ENCODE results near the gene SLC39A8.
"Not testable (repeated sequence)": the region's sequence is repeated elsewhere in the genome, so short reads cannot be mapped to it uniquely, and the experiment has no call there.

Gene SLC39A8

DNA sequence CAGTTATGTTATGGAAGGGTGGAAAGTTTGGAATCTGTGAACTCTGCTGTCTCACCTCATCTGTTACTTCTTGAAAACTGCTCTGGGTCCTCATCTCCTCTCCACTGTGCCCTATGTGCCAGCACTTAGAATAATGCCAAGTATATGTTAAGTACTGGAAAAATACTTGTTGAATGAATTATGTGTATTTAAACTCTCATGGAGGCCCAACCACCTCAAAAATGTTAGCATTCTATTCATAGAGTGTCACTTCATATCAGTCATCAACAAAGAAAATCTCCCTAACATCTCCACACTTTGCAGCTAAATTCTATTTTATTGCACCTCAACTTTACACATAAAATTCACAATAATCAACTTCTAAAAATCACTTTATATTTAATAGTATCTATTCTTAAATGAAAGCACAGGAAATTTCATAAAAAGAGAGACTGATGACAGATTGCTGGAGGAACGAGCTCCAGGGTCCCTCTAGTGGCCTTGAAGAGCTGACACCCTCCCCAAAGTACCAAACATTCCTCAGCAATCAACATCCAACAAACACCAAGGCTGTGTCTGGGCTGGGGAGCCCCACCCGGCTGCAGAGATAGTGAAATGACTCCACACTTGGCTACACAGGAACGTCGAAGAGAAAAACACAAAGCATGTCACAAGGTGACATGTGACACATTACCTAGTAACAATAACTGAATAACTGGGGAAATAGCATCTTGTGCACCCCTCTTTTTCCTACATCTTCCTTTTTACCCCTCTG, 45.8 kb downstream of the SLC39A8 start:
- DNase-seq (ENCODE audit: low read depth in 2 of 2), result peak; percentile 3 to 4

DNA sequence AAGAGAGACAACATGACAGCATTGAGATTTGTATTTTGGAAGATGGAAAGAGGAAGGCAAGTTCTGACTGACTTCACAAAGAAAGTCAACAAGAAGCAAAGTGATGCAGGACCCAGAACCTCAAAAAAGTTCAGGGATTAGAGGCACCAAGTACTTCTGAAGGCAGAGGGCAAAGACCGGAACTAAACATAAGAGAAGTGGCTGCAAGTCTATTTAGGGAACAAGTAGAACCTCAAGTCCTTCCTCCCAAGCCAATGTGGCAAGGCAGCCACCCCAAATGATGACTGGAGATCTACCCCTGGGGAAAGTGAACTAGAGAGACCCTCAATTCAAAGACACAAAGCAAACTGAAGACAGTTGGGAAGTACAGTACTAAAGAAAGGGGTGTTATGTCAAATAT, 46.6 kb downstream of the SLC39A8 start:
- no peak for DNase-seq (ENCODE audit: low read depth in 2 of 2)

DNA sequence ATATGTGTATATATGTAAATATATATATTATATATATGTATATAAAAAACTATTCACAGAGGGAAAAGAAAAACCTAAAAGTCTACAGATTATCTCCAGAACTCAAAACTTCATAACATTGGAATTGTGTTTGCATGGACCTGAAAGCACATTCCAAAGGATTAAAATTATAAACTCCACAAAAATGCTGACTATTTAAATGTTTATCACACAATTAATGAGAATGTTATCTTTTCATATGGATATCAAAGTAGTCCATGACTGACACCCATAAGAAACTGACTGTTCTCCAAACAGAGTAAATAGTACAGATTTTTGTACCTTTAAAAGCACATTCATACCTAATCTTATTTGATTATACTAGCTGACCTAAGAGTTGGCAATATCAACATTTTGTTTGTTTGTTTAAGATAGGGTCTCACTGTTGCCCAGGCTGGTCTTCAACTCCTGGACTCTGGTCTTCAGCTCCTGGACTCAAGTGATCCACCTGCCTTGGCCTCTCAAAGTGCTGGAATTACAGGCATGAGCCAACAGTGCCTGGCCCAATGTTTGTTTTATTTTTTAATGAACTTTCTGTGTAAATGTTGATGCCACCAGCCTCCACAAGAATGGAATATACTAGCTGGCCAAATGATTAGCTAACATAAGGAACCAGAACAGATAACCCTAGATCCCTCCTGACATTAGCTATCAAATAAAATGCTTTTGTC, 50.0 kb downstream of the SLC39A8 start:
- no peak for DNase-seq (ENCODE audit: low read depth in 2 of 2)

DNA sequence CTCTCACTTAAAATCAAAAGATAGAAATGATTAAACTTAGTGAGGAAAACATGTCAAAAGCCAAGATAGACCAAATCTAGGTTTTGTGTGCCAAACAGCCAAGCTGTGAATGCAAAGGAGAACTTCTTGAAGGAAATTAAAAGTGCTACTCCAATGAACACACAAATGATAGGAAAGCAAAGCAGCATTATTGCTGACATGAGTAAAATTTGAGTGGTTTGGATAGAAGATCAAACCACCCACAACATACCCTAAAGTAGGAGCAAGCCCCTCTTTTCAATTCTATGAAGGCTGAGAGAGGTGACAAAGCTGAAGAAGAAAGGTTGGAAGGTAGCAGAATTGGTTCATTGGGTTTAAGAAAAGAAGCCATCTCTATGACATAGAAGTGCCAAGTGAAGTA, 56.8 kb downstream of the SLC39A8 start:
- DNase-seq (ENCODE audit: low read depth in 2 of 2), result no peak

DNA sequence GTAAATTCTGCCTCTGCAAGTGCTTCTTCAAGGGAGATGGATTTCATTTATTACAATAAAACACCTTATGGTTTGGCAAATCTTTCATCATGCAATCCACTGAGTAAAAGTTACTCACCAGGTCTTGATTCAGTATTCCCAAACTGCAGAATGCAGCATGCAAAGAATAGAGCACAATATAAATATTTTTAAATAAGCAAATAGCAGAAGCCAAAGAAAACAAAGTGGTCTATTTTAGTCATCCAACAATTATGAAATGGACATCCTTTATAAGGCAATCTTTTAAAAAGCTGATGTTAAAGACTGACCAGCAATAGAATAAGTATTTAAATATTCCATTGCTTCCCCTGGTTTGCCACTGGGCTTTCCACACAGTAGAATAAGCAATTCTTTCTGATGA, 59.5 kb downstream of the SLC39A8 start:
- no peak for DNase-seq (ENCODE audit: low read depth in 2 of 2)

DNA sequence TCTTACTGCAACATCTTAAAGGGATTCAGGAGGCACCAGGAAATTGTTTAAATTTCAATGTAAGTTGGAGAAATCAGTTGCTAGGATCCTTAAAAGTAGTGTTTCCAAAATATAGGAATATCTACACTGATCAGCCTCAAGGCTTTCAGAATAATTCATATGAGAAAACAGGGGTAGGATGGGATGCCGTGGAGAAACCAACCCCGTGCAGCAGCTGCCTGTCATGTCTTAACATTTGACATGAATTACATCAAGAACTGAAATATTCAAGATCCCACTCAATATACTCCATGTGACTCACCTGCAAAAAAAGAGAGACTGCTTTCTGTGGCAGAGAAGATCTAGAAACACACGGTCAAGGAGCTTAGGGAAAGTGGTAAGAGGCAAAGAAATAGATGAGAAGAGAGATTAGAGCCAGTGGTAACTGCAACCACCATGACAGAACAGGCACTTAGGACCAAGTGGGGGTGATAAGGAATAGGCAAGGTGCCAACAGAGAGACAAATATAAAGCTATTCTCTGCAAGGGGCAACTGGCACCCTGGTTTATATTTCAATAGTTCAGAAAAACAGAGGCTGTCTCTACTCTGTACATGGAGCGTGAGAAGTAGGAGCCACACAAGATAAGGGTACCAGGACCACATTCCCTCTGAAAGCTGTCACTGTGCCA, 64.0 kb downstream of the SLC39A8 start:
- no peak for DNase-seq (ENCODE audit: low read depth in 2 of 2)

DNA sequence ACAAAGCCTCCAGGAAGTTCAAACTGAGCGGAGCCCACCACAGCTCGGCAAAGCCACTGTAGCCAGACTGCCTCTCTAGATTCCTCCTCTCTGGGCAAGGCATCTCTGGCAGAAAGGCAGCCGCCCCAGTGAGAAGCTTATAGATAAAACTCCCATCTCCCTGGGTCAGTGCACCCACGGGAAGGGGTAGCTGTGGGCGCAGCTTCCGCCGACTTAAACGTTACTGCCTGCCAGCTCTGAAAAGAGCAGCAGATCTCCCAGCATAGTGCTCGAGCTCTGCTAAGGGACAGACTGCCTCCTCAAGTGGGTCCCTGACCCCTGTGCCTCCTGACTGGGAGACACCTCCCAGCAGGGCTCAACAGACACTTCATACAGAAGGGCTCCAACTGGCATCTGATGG, 72.0 kb downstream of the SLC39A8 start:
- not testable (repeated sequence) for DNase-seq (ENCODE audit: low read depth in 2 of 2)

DNA sequence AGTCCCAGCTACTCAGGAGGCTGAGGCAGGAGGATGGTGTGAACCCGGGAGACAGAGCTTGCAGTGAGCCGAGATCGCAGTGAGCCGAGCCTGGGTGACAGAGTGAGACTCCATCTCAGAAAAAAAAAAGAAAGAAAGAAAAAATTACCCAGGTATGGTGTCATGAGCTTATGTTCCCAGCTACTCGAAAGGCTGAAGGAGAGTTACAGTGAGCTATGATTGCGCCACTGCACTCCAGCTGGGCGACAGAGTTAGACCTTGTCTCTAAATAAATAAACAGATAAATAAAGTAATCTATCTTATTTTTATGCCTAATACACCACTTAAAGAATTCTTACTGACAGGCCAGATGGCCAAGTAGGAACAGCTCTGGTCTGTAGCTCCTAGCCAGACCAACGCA, 73.0 kb downstream of the SLC39A8 start:
- no peak for DNase-seq (ENCODE audit: low read depth in 2 of 2)

DNA sequence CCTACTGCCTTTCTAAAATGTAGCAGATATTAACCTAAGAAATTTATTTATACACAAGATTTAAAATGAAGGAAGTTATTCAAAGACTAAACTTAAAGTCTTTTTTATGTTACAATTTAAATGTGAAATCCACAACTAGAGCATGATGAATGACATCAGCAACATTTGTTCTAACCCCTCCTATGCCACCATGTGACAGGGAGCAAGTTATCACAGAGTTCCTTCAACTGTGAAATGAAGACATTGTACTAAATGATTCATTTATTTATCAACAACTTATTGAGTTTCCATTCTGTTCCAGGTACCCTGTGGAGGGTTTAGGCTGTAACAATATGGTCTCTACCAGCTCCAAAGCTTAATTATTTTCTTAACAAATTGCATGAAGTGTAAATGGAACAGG, 76.9 kb downstream of the SLC39A8 start:
- DNase-seq (ENCODE audit: low read depth in 2 of 2), result no peak

DNA sequence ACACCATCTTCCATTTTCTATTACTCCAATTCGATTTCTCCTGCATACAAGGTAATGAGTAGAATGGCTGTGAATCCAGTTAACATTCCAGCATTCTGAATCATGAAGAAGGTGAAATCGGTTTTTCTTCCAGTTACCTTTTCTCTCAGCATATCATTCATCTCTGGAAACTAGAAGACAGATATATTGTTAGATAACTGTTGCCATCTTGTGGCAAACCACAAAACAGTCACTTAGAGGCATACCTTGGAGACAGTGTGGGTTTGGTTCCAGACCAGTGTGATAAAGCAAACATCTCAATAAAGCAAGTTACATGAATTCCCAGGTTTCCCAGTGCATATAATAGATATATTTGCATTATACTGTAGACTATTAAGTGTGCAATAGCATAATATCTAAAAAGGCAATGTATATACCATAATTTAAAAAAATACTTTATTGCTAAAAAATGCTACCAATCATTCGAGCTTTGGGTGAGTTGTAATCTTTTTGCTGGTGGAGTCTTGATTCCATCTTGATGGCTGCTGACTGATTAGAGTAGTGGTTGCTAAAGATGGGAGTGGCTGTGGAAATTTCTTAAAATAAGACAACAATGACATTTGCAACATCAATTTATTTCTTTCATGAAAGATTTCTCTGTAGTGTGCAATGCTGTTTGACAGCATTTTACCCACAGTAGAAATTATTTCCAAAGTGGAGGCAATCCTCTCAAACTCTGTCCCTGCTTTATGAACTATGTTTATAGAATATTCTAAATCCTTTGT, 82.1 kb downstream of the SLC39A8 start:
- DNase-seq (ENCODE audit: low read depth in 2 of 2), result peak; percentile 17 to 19

DNA sequence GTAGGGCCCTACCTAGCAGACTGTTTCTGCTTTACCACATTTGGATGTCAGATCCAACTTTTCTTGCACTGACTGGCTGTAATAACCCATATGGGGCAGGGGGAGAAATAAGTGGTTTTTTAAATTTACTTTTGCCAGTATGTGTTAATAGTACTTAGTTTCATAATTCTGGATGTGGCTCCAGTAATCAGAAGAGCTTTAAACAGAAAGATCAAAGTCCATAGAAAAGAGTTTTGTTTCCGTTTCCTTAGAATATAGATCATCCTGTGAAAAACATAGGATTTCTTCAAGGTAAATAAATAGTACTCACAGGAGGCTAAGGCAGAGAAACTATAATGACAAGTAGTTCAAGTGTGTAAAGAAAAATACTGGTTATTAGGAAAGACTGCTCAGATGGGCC, 85.6 kb downstream of the SLC39A8 start:
- no peak for DNase-seq (ENCODE audit: low read depth in 2 of 2)

DNA sequence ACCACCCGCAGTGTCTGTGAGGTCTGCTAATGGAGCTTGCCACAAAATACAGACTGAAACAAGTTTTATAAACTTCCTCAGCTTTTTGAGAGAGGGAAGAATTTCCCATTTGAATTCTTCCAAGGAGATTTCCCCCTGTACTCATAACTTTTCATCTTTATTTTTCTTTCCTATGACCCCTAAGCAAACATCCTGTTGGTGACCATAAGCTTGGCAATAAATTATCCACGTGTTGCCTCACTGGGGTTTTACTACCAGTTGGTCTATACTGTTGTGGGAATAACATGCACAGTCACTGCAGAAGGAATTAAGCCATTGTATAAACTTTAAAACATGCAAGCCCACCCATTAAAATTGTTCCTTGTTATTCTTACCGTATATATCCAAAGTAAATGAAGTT, 86.2 kb downstream of the SLC39A8 start:
- DNase-seq (ENCODE audit: low read depth in 2 of 2), result no peak

DNA sequence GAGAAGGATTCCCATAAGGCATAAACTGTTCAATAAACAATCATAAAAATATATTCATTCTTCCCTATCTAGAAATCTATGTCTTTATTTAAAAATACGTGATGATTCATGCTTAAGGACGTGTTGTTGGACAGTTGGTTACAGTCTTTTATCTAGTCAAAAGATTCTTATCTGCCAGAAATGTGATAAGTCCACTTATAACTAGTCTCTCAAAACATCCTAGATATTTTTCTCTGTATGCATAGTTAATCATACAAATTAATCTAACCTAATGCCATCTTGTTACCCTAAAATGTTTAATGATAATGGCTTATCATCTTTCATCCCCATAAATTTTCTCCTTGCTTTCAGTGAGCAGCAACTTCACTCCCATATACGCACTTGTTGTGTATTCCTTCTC, 89.0 kb downstream of the SLC39A8 start:
- no peak for DNase-seq (ENCODE audit: low read depth in 2 of 2)

DNA sequence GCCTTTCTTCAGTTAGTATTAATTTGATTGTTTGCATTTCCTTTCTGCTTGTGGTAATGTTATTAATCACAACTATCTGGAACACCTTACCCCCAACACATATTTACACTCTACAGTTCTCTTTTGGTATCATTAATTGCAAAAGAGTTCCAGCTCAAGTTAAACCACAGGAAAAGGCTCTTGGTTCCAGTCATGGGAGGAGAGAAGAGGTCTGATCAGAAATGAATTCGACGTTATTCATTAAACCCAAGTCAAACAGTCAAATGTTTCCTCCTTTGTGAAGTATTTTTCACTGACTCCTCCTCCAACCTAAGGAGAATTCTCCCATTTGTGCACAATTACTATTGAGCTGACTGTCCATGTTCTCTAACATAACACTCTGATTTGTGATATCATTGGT, 91.4 kb downstream of the SLC39A8 start:
- DNase-seq (ENCODE audit: low read depth in 2 of 2), result no peak

DNA sequence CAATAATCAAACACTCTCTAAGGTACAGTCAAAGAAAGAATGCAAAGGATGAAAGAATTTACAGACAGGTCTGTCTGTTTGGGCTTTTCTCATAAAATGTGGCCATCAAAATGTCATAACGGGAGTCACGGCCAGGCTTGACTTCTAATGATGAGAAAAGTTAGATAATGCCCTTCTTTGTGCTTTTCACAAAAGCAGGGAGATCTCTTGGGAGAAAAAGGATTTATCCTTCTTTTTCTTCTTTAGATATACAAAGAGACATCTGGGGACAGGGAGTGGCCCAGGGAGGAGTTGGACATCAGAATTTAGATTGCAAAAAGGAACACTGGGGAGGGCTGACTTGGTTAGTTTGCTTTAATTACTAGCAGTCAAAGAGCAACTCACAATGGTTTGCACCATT, 93.1 kb downstream of the SLC39A8 start:
- no peak for DNase-seq (ENCODE audit: low read depth in 2 of 2)

DNA sequence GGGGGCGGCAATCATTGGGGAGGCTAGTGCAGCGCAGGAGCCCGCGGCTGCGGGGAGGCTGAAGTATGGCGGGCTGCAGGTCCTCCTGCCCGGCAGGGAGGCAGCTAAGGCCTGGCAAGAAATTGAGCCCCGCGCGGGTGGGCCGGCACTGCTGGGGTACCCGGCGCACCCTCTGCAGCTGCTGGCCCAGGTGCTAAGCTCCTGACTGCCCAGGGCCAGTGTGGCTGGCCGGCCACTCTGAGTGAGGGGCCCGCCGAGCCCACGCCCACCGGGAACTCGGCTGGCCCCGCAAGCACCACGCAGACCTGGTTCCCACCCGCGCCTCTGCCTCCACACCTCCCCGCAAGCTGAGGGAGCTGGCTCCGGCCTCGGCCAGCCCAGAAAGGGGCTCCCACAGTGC, 94.9 kb downstream of the SLC39A8 start:
- DNase-seq (ENCODE audit: low read depth in 2 of 2), result no peak

DNA sequence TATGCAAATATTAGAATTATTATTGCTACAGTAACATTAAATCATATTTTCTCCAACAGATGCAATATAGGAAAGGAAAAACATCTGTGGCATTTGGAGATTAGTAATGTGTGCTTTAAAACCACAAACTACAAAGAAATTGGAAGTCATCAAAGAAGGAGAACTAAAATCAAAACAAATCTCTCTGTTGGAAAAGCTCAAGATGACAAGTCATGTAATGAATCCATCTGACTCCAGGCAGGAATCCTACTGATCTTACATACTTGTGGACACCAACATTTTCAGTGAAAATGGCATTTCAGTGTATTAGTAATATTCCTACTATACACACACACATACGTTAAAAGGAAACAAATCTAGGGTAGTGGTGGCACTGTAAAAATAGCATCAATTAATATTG, 98.2 kb downstream of the SLC39A8 start:
- DNase-seq (ENCODE audit: low read depth in 2 of 2), result no peak

DNA sequence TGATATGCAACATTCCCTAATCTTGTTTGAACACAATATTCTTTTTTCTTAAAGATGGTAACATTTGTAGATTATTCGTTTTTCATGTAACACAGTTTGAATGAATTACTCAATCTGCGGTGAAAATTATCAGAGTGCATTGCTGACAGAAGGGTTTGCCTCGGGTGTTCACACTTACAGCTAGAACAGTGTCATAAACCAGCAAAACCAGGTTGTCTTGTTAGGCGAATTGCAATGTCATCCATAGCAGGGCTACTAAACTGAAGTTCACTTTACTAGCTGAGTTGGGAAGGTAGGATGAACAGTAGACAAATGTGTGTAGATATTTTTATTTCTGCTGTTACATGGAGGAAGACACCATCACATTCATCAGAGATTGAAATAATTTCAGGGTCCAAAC, 98.9 kb downstream of the SLC39A8 start:
- DNase-seq (ENCODE audit: low read depth in 2 of 2), result no peak

DNA sequence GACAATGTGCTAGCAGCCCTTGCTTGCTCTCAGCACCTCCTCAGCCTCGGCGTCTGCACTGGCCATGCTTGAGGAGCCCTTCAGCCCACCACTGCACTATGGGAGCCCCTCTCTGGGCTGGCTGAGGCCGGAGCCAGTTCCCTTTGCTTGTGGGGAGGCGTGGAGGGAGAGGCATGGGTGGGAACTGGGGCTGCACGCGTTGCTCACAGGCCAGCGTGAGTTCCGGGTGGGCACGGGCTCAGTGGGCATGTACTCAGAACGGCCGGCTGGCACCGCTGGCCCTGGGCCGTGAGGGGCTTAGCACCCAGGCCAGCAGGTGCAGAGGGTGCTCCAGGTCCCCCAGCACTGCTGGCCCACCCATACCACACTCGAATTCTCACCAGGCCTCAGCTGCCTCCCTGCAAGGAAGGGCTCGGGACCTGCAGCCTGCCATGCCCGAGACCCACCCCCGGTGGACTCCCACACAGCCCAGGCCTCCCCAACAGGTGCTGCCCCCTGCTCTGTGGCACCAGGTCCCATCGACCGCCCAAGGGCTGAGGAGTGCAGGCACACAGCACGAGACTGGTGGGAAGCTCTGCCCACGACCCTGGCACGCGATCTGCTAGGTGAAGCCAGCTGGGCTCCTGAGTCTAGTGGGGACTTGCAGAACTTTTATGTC, 100.3 kb downstream of the SLC39A8 start:
- DNase-seq (ENCODE audit: low read depth in 2 of 2), result no peak

DNA sequence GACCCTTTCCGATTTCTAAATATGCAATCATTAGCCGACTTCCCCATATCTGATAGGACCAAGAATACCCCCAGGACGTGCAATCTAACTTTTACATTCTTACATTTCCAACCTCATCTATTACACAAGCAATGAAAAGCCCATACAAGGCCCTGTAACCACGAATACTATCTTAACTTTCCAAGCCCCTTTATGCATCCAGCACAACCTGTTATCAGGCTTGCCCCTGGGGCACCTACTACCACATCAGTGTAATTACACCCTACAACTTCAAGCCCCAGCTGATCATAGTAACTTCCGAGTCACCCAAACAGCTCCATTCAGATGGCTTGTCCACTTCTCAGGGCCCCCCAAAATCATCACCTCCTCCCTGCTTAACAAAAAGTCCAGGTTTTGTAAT, 102.0 kb downstream of the SLC39A8 start:
- not testable (repeated sequence) for DNase-seq (ENCODE audit: low read depth in 2 of 2)

DNA sequence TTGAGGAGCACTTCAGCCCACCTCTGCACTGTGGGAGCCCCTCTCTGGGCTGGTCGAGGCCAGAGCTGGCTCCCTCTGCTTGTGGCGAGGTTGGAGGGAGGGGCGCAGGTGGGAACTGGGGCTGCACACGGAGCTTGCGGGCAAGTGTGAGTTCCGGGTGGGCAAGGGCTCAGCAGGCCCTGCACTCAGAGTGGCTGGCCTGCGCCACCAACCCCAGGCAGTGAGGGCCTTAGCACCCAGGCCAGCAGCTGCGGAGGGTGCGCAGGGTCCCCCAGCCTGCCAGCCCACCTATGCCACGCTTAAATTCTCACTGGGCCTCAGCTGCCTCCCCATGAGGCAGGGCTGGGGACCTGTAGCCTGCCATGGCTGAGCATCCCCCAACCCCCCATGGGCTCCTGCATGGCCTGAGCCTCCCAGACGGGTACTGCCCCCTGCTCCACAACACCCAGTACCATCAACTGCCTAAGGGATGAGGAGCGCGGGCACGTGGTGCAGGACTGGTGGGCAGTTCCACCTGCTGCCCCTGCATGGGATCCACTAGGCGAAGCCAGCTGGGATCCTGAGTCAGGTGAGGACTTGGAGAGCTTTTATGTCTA, 110.9 kb downstream of the SLC39A8 start:
- no peak for DNase-seq (ENCODE audit: low read depth in 2 of 2)

Measured in fibroblast of skin of left biceps (primary cell).